HEK293 (cell line): Measurements from ENCODE around the gene STEAP4.

Source experiments
- REPIN1 ChIP-seq: fragments of 450-650 bp; formaldehyde crosslinking; IDR thresholded peaks from 2 replicates; pipeline ENCODE4 v1.5.1; 2017; ENCODE audit warnings: missing biosample characterization, missing genetic modification characterization, low read depth
- TCF7L2 ChIP-seq: IDR thresholded peaks from 2 replicates; pipeline ENCODE4 v1.6.1; 2011; ENCODE audit warnings: low read depth, mild to moderate bottlenecking, inconsistent platforms, low read length, moderate library complexity, borderline replicate concordance
- ZNF140 ChIP-seq: fragments of 450-650 bp; formaldehyde crosslinking; IDR thresholded peaks from 2 replicates; pipeline ENCODE4 v1.5.1; 2016; ENCODE audit warnings: missing biosample characterization, missing genetic modification characterization
- ZNF324 ChIP-seq: fragments of 450-650 bp; formaldehyde crosslinking; IDR thresholded peaks from 2 replicates; pipeline ENCODE4 v1.5.1; 2016; ENCODE audit warnings: missing biosample characterization, missing genetic modification characterization
- ZNF510 ChIP-seq: fragments of 450-650 bp; formaldehyde crosslinking; IDR thresholded peaks from 2 replicates; pipeline ENCODE4 v1.5.1; 2018; ENCODE audit warnings: mild to moderate bottlenecking, missing genetic modification characterization, missing biosample characterization; ENCODE audit not compliant: insufficient replicate concordance
- ZNF558 ChIP-seq: fragments of 450-650 bp; formaldehyde crosslinking; IDR thresholded peaks from 2 replicates; pipeline ENCODE4 v1.5.1; 2016; ENCODE audit warnings: missing biosample characterization, missing genetic modification characterization
- ZNF704 ChIP-seq: fragments of 450-650 bp; formaldehyde crosslinking; IDR thresholded peaks from 2 replicates; pipeline ENCODE4 v1.5.1; 2016; ENCODE audit warnings: missing biosample characterization, missing genetic modification characterization
- ZNF747 ChIP-seq: fragments of 450-650 bp; formaldehyde crosslinking; IDR thresholded peaks from 2 replicates; pipeline ENCODE4 v1.5.1; 2016; ENCODE audit warnings: missing biosample characterization, missing genetic modification characterization
- ZNF837 ChIP-seq: fragments of 450-650 bp; formaldehyde crosslinking; IDR thresholded peaks from 2 replicates; pipeline ENCODE4 v1.5.1; 2016; ENCODE audit warnings: missing biosample characterization, missing genetic modification characterization
- TF ChIP-seq, protein P1 (sequence below): fragments of 450-650 bp; formaldehyde crosslinking; IDR thresholded peaks from 2 replicates; pipeline ENCODE4 v1.5.1; 2016; ENCODE audit warnings: missing biosample characterization, missing genetic modification characterization
- TF ChIP-seq, protein P2 (sequence below): fragments of 450-650 bp; formaldehyde crosslinking; IDR thresholded peaks from 2 replicates; pipeline ENCODE4 v1.5.1; 2017; ENCODE audit warnings: missing biosample characterization, missing genetic modification characterization
- TF ChIP-seq, protein P3 (sequence below): fragments of 450-650 bp; formaldehyde crosslinking; IDR thresholded peaks from 2 replicates; pipeline ENCODE4 v1.5.1; 2016; ENCODE audit warnings: missing biosample characterization, missing genetic modification characterization

- TF ChIP-seq, protein P1, sequence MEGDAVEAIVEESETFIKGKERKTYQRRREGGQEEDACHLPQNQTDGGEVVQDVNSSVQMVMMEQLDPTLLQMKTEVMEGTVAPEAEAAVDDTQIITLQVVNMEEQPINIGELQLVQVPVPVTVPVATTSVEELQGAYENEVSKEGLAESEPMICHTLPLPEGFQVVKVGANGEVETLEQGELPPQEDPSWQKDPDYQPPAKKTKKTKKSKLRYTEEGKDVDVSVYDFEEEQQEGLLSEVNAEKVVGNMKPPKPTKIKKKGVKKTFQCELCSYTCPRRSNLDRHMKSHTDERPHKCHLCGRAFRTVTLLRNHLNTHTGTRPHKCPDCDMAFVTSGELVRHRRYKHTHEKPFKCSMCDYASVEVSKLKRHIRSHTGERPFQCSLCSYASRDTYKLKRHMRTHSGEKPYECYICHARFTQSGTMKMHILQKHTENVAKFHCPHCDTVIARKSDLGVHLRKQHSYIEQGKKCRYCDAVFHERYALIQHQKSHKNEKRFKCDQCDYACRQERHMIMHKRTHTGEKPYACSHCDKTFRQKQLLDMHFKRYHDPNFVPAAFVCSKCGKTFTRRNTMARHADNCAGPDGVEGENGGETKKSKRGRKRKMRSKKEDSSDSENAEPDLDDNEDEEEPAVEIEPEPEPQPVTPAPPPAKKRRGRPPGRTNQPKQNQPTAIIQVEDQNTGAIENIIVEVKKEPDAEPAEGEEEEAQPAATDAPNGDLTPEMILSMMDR (tag by site-specific recombination) = no peak
- TF ChIP-seq TCF7L2 (no peak), REPIN1 (tag by site-specific recombination) (no peak), ZNF510 (tag by site-specific recombination) (no peak), ZNF140 (no peak), ZNF704 (no peak), ZNF324 (tag by site-specific recombination) (no peak), ZNF837 (tag by site-specific recombination) (no peak), ZNF558 (tag by site-specific recombination) (no peak), ZNF747 (tag by site-specific recombination) (no peak)
- TF ChIP-seq, protein P2, sequence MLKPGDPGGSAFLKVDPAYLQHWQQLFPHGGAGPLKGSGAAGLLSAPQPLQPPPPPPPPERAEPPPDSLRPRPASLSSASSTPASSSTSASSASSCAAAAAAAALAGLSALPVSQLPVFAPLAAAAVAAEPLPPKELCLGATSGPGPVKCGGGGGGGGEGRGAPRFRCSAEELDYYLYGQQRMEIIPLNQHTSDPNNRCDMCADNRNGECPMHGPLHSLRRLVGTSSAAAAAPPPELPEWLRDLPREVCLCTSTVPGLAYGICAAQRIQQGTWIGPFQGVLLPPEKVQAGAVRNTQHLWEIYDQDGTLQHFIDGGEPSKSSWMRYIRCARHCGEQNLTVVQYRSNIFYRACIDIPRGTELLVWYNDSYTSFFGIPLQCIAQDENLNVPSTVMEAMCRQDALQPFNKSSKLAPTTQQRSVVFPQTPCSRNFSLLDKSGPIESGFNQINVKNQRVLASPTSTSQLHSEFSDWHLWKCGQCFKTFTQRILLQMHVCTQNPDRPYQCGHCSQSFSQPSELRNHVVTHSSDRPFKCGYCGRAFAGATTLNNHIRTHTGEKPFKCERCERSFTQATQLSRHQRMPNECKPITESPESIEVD (tag by site-specific recombination) = no peak
- TF ChIP-seq, protein P3, sequence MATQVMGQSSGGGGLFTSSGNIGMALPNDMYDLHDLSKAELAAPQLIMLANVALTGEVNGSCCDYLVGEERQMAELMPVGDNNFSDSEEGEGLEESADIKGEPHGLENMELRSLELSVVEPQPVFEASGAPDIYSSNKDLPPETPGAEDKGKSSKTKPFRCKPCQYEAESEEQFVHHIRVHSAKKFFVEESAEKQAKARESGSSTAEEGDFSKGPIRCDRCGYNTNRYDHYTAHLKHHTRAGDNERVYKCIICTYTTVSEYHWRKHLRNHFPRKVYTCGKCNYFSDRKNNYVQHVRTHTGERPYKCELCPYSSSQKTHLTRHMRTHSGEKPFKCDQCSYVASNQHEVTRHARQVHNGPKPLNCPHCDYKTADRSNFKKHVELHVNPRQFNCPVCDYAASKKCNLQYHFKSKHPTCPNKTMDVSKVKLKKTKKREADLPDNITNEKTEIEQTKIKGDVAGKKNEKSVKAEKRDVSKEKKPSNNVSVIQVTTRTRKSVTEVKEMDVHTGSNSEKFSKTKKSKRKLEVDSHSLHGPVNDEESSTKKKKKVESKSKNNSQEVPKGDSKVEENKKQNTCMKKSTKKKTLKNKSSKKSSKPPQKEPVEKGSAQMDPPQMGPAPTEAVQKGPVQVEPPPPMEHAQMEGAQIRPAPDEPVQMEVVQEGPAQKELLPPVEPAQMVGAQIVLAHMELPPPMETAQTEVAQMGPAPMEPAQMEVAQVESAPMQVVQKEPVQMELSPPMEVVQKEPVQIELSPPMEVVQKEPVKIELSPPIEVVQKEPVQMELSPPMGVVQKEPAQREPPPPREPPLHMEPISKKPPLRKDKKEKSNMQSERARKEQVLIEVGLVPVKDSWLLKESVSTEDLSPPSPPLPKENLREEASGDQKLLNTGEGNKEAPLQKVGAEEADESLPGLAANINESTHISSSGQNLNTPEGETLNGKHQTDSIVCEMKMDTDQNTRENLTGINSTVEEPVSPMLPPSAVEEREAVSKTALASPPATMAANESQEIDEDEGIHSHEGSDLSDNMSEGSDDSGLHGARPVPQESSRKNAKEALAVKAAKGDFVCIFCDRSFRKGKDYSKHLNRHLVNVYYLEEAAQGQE (tag by site-specific recombination) = no peak
Observed at GRCh38 chr7:88322151-88322550, 15.5 kb upstream of the STEAP4 start.
